Naive thymus-derived CD4-positive, alpha-beta T cell (primary cell): Measurements from ENCODE around the gene MUC12. TPM values are rescaled to one million over a fixed set of nuclear protein-coding genes. Genes with fewer than 3 reads are reported as not detected.
A peak's percentile ranks its signal among the peaks of the same experiment; 100 is the strongest.
"Not testable (repeated sequence)": the region's sequence is repeated elsewhere in the genome, so short reads cannot be mapped to it uniquely, and the experiment has no call there.

Source experiments
- ATAC-seq: fragments of 150-1000 bp; cut with Tn5 transposase; 2 replicates; pipeline ENCODE4 v1.10.0; 2021; ENCODE audit warnings: mild to moderate bottlenecking, moderate library complexity
- CTCF ChIA-PET: fragments of 350-600 bp; sonication (Branson Sonifier 250); formaldehyde crosslinking; loops from one replicate; lab custom pipeline; 2021; ENCODE audit warnings: antibody characterized with exemption; lab: Charles Lee
- POLR2A ChIA-PET: fragments of 350-600 bp; sonication (Branson Sonifier 250); formaldehyde crosslinking; loops from one replicate; lab custom pipeline; 2021; ENCODE audit warnings: antibody characterized with exemption, inconsistent platforms; lab: Charles Lee
- DNase-seq, 9 donors: peaks; one replicate each; pipeline versions ENCODE4 v3.0.0 to v3.0.0-alpha.2; 2020 to 2022; ENCODE audit warnings: mixed read lengths in 1 of 9
- H3K27ac ChIP-seq: one replicate; pipeline ENCODE4 v1.7.0; 2013; ENCODE audit warnings: mild to moderate bottlenecking, low read depth, low read length, moderate library complexity
- H3K27me3 ChIP-seq, 2 donors: one replicate each; pipeline ENCODE4 v1.7.0; 2013; ENCODE audit warnings: low read length in 2 of 2, mild to moderate bottlenecking in 2 of 2, moderate library complexity in 2 of 2; ENCODE audit not compliant: control insufficient read depth in 2 of 2, insufficient read depth in 2 of 2
- H3K36me3 ChIP-seq, 3 experiments: 1 replicate in 2 of 3; 2 replicates in 1 of 3; pipeline ENCODE4 v1.7.0; 2013; ENCODE audit warnings: low read length in 3 of 3, mild to moderate bottlenecking in 3 of 3, moderate library complexity in 1 of 3; ENCODE audit not compliant: insufficient read depth in 3 of 3, control insufficient read depth in 2 of 3
- H3K4me1 ChIP-seq, 2 donors: one replicate each; pipeline ENCODE4 v1.7.0; 2013; ENCODE audit warnings: low read length in 2 of 2, mild to moderate bottlenecking in 2 of 2, moderate library complexity in 1 of 2; ENCODE audit not compliant: control insufficient read depth in 2 of 2, insufficient read depth in 2 of 2
- H3K4me3 ChIP-seq: 2 replicates; pipeline ENCODE4 v1.7.0; 2013; ENCODE audit warnings: mild to moderate bottlenecking, low read length
- H3K9me3 ChIP-seq, 3 experiments: 1 replicate in 2 of 3; 2 replicates in 1 of 3; pipeline ENCODE4 v1.7.0; 2013; ENCODE audit warnings: low read length in 3 of 3; ENCODE audit not compliant: control insufficient read depth in 2 of 3
- H3K27ac Mint-ChIP-seq, 9 donors: one replicate each; pipeline ENCODE4 v1.8.0; 2020 to 2022; ENCODE audit warnings: mixed read lengths in 9 of 9, mild to moderate bottlenecking in 8 of 9, moderate library complexity in 5 of 9, inconsistent platforms in 2 of 9
- H3K27me3 Mint-ChIP-seq, 5 donors: one replicate each; pipeline ENCODE4 v1.8.0; 2021 to 2022; ENCODE audit warnings: mixed read lengths in 5 of 5, mild to moderate bottlenecking in 1 of 5
- H3K36me3 Mint-ChIP-seq, 5 donors: one replicate each; pipeline ENCODE4 v1.8.0; 2020 to 2022; ENCODE audit warnings: mixed read lengths in 5 of 5, mild to moderate bottlenecking in 3 of 5, inconsistent platforms in 1 of 5
- H3K4me1 Mint-ChIP-seq, 7 donors: one replicate each; pipeline ENCODE4 v1.8.0; 2020 to 2022; ENCODE audit warnings: mixed read lengths in 7 of 7, mild to moderate bottlenecking in 3 of 7, inconsistent platforms in 1 of 7
- H3K4me3 Mint-ChIP-seq, 10 donors: one replicate each; pipeline ENCODE4 v1.8.0; 2020 to 2022; ENCODE audit warnings: mild to moderate bottlenecking in 10 of 10, mixed read lengths in 10 of 10, moderate library complexity in 6 of 10, inconsistent platforms in 2 of 10
- H3K9me3 Mint-ChIP-seq, 11 donors: one replicate each; pipeline ENCODE4 v1.8.0; 2020 to 2022; ENCODE audit warnings: mixed read lengths in 11 of 11, mild to moderate bottlenecking in 4 of 11, inconsistent platforms in 1 of 11, moderate library complexity in 1 of 11
- intact Hi-C, 2 donors: fragments of 100-400 bp; cut with micrococcal nuclease; formaldehyde crosslinking; loops; one replicate each; pipeline ENCODE4 v1.15.1; 2023
- polyA plus RNA-seq, 2 donors: library from polyadenylated mRNA; unstranded; fragments of 300-500 nt; fragmentation: Illumina TruSeq; gene quantifications; one replicate each; pipeline ENCODE4 v1.2.3, GENCODE V29; 2021
- total RNA-seq, 6 experiments: library from RNA in 5 of 6; stranded (reverse) in 5 of 6; gene quantifications; 1 replicate in 5 of 6; 2 replicates in 1 of 6; pipeline ENCODE4 v1.2.3 and lab custom pipeline; 2021 to 2026

Gene MUC12
- total and polyA plus RNA-seq, 7 experiments from 2014 or later: not detected

DNA sequence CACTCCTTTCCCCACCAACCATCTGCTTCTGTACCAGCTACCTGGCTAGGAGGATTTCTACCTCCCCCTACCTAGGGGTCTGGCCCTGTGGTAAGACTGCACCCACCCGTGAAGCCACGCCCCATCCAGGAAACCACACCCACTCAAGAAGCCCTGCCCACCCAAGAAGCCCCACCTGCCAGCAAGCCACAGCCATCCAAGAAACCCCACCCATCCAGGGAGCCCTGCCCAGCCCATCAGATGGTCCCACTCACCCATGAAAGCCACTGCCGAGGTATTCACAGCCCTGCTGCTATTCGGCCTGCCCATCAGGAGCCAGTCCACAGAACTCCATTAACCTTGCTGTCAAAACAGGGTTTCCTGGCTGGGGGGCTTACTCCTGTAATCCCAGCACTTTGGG, 35.6 kb upstream of the MUC12 start:
- Mint-ChIP-seq H3K4me3 (no peak overlapping the region), H3K27me3 (peaks cover 2 to 29% (median 7%) of the 10 kb centered on the region in 5 donors), H3K27ac (no peak overlapping the region), H3K36me3 (peaks cover 0 to 6% (median 4%) of the 10 kb centered on the region in 5 donors), H3K4me1 (no peaks in the 10 kb centered on the region), H3K9me3 (peaks cover 3 to 19% (median 7%) of the 10 kb centered on the region in 11 donors)
- no peak for ATAC-seq
- CTCF ChIA-PET: no interaction called here
- DNase-seq: no peak
- Histone ChIP-seq H3K9me3 (no peaks in the 10 kb centered on the region), H3K27me3 (no peaks in the 10 kb centered on the region), H3K4me1 (no peaks in the 10 kb centered on the region), H3K27ac (no peak overlapping the region), H3K36me3 (no peaks in the 10 kb centered on the region), H3K4me3 (no peak overlapping the region)
- intact Hi-C loops: no loop called here
- POLR2A ChIA-PET: no interaction called here

DNA sequence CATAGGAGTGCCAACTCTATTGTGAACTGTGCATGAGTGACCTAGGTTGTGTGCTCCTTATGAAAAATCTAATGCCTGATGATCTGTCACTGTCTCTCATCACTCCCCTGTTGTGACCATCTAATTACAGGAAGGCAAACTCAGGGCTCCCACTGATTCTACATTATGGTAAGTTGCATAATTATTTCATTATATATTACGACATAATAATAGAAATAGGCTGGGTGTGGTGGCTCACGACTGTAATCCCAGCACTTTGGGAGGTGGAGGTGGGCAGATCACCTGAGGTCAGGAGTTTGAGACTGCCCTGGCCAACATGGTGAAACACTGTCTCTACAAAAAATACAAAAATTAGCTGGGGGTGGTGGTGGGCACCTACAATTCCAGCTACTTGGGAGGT, 34.0 kb upstream of the MUC12 start:
- H3K4me3 Mint-ChIP-seq, H3K4me1 ChIP-seq, ATAC-seq, CTCF ChIA-PET, H3K36me3 Mint-ChIP-seq, H3K36me3 ChIP-seq, H3K4me3 ChIP-seq, H3K27ac ChIP-seq, DNase-seq, POLR2A ChIA-PET, H3K27ac Mint-ChIP-seq, intact Hi-C loops, H3K4me1 Mint-ChIP-seq, H3K9me3 ChIP-seq, H3K27me3 ChIP-seq: not testable (repeated sequence)
- H3K9me3 Mint-ChIP-seq: peaks cover 5 to 34% (median 11%) of the 10 kb centered on the region in 11 donors
- H3K27me3 Mint-ChIP-seq: peaks cover 0 to 29% (median 7%) of the 10 kb centered on the region in 5 donors

DNA sequence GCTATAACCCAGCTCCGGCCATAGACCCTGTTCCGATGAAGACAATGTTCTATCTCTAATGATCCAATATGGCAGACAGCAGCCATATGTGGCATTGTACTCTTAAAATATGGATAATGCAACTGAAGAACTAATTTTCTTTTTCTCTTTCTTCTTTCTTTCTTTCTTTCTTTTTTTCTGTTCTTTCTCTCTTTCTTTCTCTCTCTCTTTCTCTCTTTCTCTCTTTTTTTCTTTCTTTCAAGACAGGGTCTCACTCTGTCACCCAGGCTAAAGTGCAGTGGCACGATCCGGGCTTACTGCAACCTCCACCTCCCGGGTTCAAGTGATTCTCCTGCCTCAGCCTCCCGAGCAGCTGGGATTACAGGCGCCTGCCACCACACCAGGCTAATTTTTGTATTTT, 33.2 kb upstream of the MUC12 start:
- H3K36me3 ChIP-seq, H3K4me1 Mint-ChIP-seq, DNase-seq, H3K36me3 Mint-ChIP-seq, H3K4me1 ChIP-seq, POLR2A ChIA-PET, intact Hi-C loops, H3K4me3 ChIP-seq, H3K27ac Mint-ChIP-seq, CTCF ChIA-PET, H3K27me3 ChIP-seq, ATAC-seq, H3K4me3 Mint-ChIP-seq, H3K27ac ChIP-seq, H3K9me3 ChIP-seq: not testable (repeated sequence)
- Mint-ChIP-seq H3K27me3 (peaks cover 0 to 24% (median 7%) of the 10 kb centered on the region in 5 donors), H3K9me3 (peaks cover 5 to 34% (median 8%) of the 10 kb centered on the region in 11 donors)

DNA sequence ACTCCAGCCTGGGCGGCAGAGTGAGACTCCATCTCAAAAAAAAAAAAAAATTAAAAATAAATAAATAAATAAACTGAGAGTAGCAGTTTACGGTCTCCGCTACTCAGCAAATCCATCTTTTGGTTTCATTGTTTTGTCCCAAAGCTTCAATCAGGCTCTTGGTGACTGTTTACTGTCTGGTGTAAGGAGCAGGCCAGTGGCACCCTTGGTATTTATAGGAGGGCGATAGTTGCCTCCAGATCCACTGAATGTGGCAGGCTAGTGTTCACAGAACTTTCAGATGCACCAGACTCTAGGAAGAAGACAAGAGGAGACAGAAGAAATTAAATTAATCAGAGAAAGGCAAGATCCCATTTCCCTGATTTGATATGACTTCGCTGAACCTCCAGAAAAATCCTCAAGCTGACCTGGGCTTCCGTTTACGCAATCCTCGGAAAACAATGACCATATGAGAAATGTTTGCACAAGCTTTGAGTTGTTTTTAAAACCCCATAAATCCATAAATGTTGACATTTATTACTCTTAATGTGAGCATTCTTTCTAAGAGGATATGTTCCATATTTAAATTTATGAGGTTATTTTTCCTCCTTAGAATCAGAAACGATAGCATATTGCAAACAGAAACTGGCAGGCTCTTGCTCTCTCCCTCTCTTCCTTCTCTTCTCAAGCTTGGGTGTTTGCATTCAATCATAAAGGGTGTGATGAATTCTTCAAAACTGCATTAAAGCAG, 27.2 kb upstream of the MUC12 start:
- H3K36me3 ChIP-seq: no peaks in the 10 kb centered on the region
- peaks cover 0 to 5% (median 0%) of the 10 kb centered on the region in 5 donors for H3K36me3 Mint-ChIP-seq
- POLR2A ChIA-PET: no interaction called here
- H3K9me3 Mint-ChIP-seq: peaks cover 0 to 25% (median 9%) of the 10 kb centered on the region in 11 donors
- no peaks in the 10 kb centered on the region for H3K27me3 ChIP-seq
- no peaks in the 10 kb centered on the region for H3K4me1 Mint-ChIP-seq
- ATAC-seq (no peak), DNase-seq (no peak)
- no peak overlapping the region for H3K27ac Mint-ChIP-seq
- no peaks in the 10 kb centered on the region for H3K9me3 ChIP-seq
- H3K27ac ChIP-seq: no peak overlapping the region
- intact Hi-C loops: no loop called here
- CTCF ChIA-PET: no interaction called here
- H3K4me3 ChIP-seq: no peak overlapping the region
- H3K4me1 ChIP-seq: no peaks in the 10 kb centered on the region
- peaks cover 2 to 28% (median 18%) of the 10 kb centered on the region in 5 donors for H3K27me3 Mint-ChIP-seq
- H3K4me3 Mint-ChIP-seq: no peak overlapping the region

DNA sequence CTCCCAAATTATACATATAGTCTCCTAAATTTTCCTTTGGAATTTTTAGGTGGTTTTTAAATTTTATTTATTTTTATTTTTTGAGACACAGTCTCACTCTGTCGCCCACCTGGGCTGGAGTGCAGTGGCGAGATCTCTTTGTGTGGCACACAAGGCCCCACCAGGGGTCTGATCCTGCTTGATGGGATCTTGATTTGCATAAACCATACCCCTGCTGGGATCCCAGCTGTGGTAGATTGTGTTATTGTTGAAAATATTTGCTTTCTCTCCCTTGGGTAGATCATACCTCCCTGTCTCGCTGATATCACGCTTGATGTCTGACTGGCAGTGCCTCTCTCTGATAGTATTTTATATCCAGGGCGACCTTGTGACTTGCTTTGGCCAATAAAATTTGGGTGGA, 25.7 kb upstream of the MUC12 start:
- Histone ChIP-seq H3K4me1 (no peaks in the 10 kb centered on the region), H3K9me3 (no peaks in the 10 kb centered on the region), H3K36me3 (no peaks in the 10 kb centered on the region), H3K27ac (no peak overlapping the region), H3K4me3 (no peak overlapping the region), H3K27me3 (no peaks in the 10 kb centered on the region)
- POLR2A ChIA-PET: no interaction called here
- no peaks in the 10 kb centered on the region for H3K4me1 Mint-ChIP-seq
- no peak for DNase-seq
- peaks cover 2 to 25% (median 18%) of the 10 kb centered on the region in 5 donors for H3K27me3 Mint-ChIP-seq
- CTCF ChIA-PET: no interaction called here
- intact Hi-C loops: no loop called here
- H3K9me3 Mint-ChIP-seq: peaks cover 0 to 23% (median 7%) of the 10 kb centered on the region in 11 donors
- no peak for ATAC-seq
- no peak overlapping the region for H3K27ac Mint-ChIP-seq
- H3K4me3 Mint-ChIP-seq: no peak overlapping the region
- H3K36me3 Mint-ChIP-seq: peaks cover 0 to 5% (median 0%) of the 10 kb centered on the region in 5 donors

DNA sequence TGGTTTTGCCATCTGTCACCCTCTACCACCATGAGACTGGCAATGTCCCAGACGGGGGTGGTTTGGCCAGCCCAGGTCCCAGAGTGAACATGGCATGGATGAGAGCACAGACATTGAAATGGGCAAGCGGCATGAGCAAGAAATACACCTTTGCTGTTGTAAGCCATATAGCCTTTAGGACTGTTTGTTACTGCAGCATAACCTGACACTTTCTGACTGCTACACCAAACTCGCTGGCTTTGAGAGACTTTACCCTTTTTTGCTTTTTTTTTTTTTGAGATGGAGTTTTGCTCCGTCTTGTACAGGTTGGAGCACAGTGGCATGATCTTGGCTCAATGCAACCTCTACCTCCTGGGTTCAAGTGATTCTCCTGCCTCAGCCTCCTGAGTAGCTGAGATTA, 25.2 kb upstream of the MUC12 start:
- no peaks in the 10 kb centered on the region for H3K4me1 ChIP-seq
- no peak overlapping the region for H3K4me3 Mint-ChIP-seq
- intact Hi-C loops: no loop called here
- no peaks in the 10 kb centered on the region for H3K9me3 ChIP-seq
- POLR2A ChIA-PET: no interaction called here
- no peak for ATAC-seq
- DNase-seq: no peak
- H3K27ac Mint-ChIP-seq: no peak overlapping the region
- CTCF ChIA-PET: interaction anchor here (0.7 kb wide), 1 partner anchor 152 kb away, joined by 4 read pairs; no protein-coding TSS in a partner anchor
- no peak overlapping the region for H3K27ac ChIP-seq
- no peaks in the 10 kb centered on the region for H3K4me1 Mint-ChIP-seq
- H3K27me3 Mint-ChIP-seq: peaks cover 4 to 29% (median 18%) of the 10 kb centered on the region in 5 donors
- no peak overlapping the region for H3K4me3 ChIP-seq
- H3K36me3 ChIP-seq: no peaks in the 10 kb centered on the region
- peaks cover 0 to 5% (median 0%) of the 10 kb centered on the region in 5 donors for H3K36me3 Mint-ChIP-seq
- H3K9me3 Mint-ChIP-seq: peaks cover 0 to 19% (median 5%) of the 10 kb centered on the region in 11 donors
- no peaks in the 10 kb centered on the region for H3K27me3 ChIP-seq

DNA sequence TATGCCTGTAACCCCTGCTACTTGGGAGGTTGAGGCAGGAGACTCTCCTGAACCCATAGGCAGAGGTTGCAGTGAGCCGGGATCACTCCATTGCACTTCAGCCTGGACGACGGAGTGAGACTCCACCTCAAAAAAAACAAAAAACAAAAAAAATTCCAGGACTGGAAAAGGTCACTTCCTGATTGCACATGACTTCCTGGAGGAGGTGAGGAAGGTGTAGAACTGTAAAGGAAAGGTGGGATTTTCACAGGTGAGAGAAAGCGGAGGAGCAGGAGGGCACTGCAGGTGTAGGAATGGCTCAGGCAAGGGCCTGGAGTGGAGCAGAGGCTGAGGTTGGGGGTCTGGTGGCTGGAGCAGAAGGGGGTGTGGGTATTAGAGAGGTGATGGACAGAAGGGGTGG, 23.3 kb upstream of the MUC12 start:
- ATAC-seq (no peak), DNase-seq (no peak)
- ChIA-PET POLR2A (no interaction called here), CTCF (no interaction called here)
- Mint-ChIP-seq H3K4me3 (no peak overlapping the region), H3K27me3 (peaks cover 14 to 41% (median 28%) of the 10 kb centered on the region in 5 donors), H3K27ac (peak overlapping the region in 1 of 9 donors; percentile 5), H3K36me3 (no peaks in the 10 kb centered on the region), H3K9me3 (peaks cover 0 to 4% (median 0%) of the 10 kb centered on the region in 11 donors), H3K4me1 (peaks cover 0 to 6% (median 0%) of the 10 kb centered on the region in 7 donors)
- Histone ChIP-seq H3K4me1 (no peaks in the 10 kb centered on the region), H3K27ac (no peak overlapping the region), H3K27me3 (no peaks in the 10 kb centered on the region), H3K9me3 (no peaks in the 10 kb centered on the region), H3K4me3 (no peak overlapping the region), H3K36me3 (no peaks in the 10 kb centered on the region)
- intact Hi-C loops: no loop called here
